Liver (tissue), 9 donors: Measurements from ENCODE around the gene ZDHHC6. TPM values are rescaled to one million over a fixed set of nuclear protein-coding genes. Genes with fewer than 3 reads are reported as not detected.

Source experiments
- DNase-seq: peaks from one replicate; pipeline ENCODE4 v3.0.0-alpha.2; 2017; ENCODE audit warnings: low spot score
- H3K27ac ChIP-seq, 2 donors: one replicate each; pipeline ENCODE4 v1.7.0; 2013; ENCODE audit warnings: inconsistent platforms in 2 of 2, low read length in 2 of 2, control low read depth in 1 of 2, low read depth in 1 of 2, mild to moderate bottlenecking in 1 of 2
- H3K27me3 ChIP-seq, 4 donors: one replicate each; pipeline versions ENCODE4 v1.6.1 to v1.7.0; 2013; ENCODE audit warnings: low read length in 3 of 4, inconsistent platforms in 1 of 4, mild to moderate bottlenecking in 1 of 4, moderate library complexity in 1 of 4; ENCODE audit not compliant: control insufficient read depth in 4 of 4, insufficient read depth in 4 of 4
- H3K36me3 ChIP-seq, 4 donors: one replicate each; pipeline versions ENCODE4 v1.6.1 to v1.7.0; 2013; ENCODE audit warnings: low read length in 3 of 4, mild to moderate bottlenecking in 3 of 4, low read depth in 1 of 4, moderate library complexity in 1 of 4; ENCODE audit not compliant: control insufficient read depth in 4 of 4, insufficient read depth in 3 of 4
- H3K4me1 ChIP-seq, 4 donors: one replicate each; pipeline versions ENCODE4 v1.6.1 to v1.7.0; 2013; ENCODE audit warnings: low read length in 3 of 4, mild to moderate bottlenecking in 3 of 4, moderate library complexity in 1 of 4; ENCODE audit not compliant: control insufficient read depth in 4 of 4, insufficient read depth in 4 of 4
- H3K4me3 ChIP-seq, 3 donors: one replicate each; pipeline versions ENCODE4 v1.6.1 to v1.7.0; 2013; ENCODE audit warnings: low read length in 3 of 3, control low read depth in 1 of 3, low read depth in 1 of 3, mild to moderate bottlenecking in 1 of 3
- H3K9ac ChIP-seq, 2 donors: one replicate each; pipeline ENCODE4 v1.7.0; 2013; ENCODE audit warnings: low read length in 2 of 2, mild to moderate bottlenecking in 2 of 2, moderate library complexity in 2 of 2, control low read depth in 1 of 2, low read depth in 1 of 2
- H3K9me3 ChIP-seq, 4 donors: one replicate each; pipeline versions ENCODE4 v1.6.1 to v1.7.0; 2013; ENCODE audit warnings: low read length in 3 of 4; ENCODE audit not compliant: control insufficient read depth in 4 of 4
- FOXA1 ChIP-seq: IDR thresholded peaks from 2 replicates; pipeline ENCODE4 v1.6.1; 2016; ENCODE audit warnings: antibody characterized with exemption
- FOXA2 ChIP-seq: IDR thresholded peaks from 2 replicates; pipeline ENCODE4 v1.6.1; 2016; ENCODE audit warnings: antibody characterized with exemption
- GABPA ChIP-seq, 2 donors: IDR thresholded peaks in 1 of 2; conservative IDR thresholded peaks in 1 of 2; 2 replicates each; pipeline ENCODE4 v1.6.1; 2016; ENCODE audit warnings: antibody characterized with exemption in 2 of 2, mild to moderate bottlenecking in 1 of 2, moderate library complexity in 1 of 2
- HNF4A ChIP-seq, 2 donors: conservative IDR thresholded peaks; 2 replicates each; pipeline ENCODE4 v1.6.1; 2016; ENCODE audit warnings: antibody characterized with exemption in 2 of 2, mild to moderate bottlenecking in 2 of 2
- HNF4G ChIP-seq: IDR thresholded peaks from 2 replicates; pipeline ENCODE4 v1.6.1; 2016; ENCODE audit warnings: antibody characterized with exemption
- JUND ChIP-seq, 2 donors: IDR thresholded peaks; 2 replicates each; pipeline ENCODE4 v1.6.1; 2016; ENCODE audit warnings: antibody characterized with exemption in 2 of 2
- NR2F2 ChIP-seq: IDR thresholded peaks from 2 replicates; pipeline ENCODE4 v1.6.1; 2016; ENCODE audit warnings: antibody characterized with exemption
- RAD21 ChIP-seq, 2 donors: IDR thresholded peaks; 2 replicates each; pipeline ENCODE4 v1.6.1; 2016; ENCODE audit warnings: antibody characterized with exemption in 2 of 2, mild to moderate bottlenecking in 2 of 2
- RXRA ChIP-seq, 2 donors: IDR thresholded peaks; 2 replicates each; pipeline ENCODE4 v1.6.1; 2017 to 2018; ENCODE audit warnings: antibody characterized with exemption in 2 of 2, mild to moderate bottlenecking in 1 of 2
- TAF1 ChIP-seq: conservative IDR thresholded peaks from 2 replicates; pipeline ENCODE4 v1.6.1; 2016; ENCODE audit warnings: antibody characterized with exemption, mild to moderate bottlenecking
- YY1 ChIP-seq: IDR thresholded peaks from 2 replicates; pipeline ENCODE4 v1.6.1; 2016; ENCODE audit warnings: antibody characterized with exemption, mild to moderate bottlenecking
- WGBS: extraction: QIAGEN DNeasy Blood & Tissue Kit; methylation state at CpG from one replicate; pipeline ENCODE4 v1.1.7; 2013; 5-methylcytosine and 5-hydroxymethylcytosine counted together
- polyA plus RNA-seq, 2 donors: library from polyadenylated mRNA; stranded (reverse) in 1 of 2; unstranded in 1 of 2; fragments of 200-250 nt in 1 of 2; fragments of >200 nt in 1 of 2; fragmentation: Nextera tagmentation in 1 of 2; extraction: Ambion mirVana in 1 of 2; gene quantifications; one replicate each; pipeline versions ENCODE4 v1.2.1 to v1.2.3, GENCODE V29; 2013 to 2015
- total RNA-seq, 2 donors: library from RNA; depleted of rRNA; stranded (reverse); fragments of >200 nt; gene quantifications; one replicate each; pipeline ENCODE4 v1.2.3, GENCODE V29; 2014
- TF ChIP-seq, protein P1 (sequence below): IDR thresholded peaks from 2 replicates; pipeline ENCODE4 v1.6.1; 2016; ENCODE audit warnings: antibody characterized with exemption, mild to moderate bottlenecking
- TF ChIP-seq, protein P2 (sequence below): IDR thresholded peaks from 2 replicates; pipeline ENCODE4 v1.6.1; 2016; ENCODE audit warnings: antibody characterized with exemption
- TF ChIP-seq, protein P3 (sequence below): IDR thresholded peaks from 2 replicates; pipeline ENCODE4 v1.6.1; 2016; ENCODE audit warnings: antibody characterized with exemption
- TF ChIP-seq, protein P4 (sequence below): fragments of 150-350 bp; IDR thresholded peaks from 2 replicates; pipeline ENCODE4 v1.5.1; 2017; ENCODE audit warnings: improper control_type of control experiment, low read depth, low read length; ENCODE audit not compliant: missing input control
- donor health status: healthy.
- donor health status: healthy.
- donor health status: healthy.
- donor health status: healthy.
- donor health status: healthy.

Gene ZDHHC6
- total and polyA plus RNA-seq, 4 donors: 13.2 to 19.4 (median 16.2) TPM

DNA sequence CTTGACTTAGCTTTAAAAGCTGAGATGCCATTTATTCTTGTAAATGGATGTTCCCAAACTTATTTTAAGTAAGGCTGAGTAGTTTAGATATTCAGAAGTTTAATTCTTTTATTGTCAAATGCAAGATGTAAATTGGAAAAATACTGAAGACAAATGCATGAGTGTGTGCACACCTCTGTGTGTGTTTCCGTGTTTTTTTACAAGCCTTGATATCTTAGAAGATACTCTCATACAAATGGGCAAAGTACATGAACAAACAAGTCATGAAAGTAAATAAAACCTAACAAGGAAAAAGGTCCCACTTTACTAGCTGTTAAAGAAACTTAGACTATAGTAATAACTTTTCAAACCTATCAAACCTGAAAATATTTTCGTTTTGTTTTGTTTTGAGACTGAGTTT lies 43.8 kb downstream of the ZDHHC6 start:
- TF ChIP-seq, protein P1, sequence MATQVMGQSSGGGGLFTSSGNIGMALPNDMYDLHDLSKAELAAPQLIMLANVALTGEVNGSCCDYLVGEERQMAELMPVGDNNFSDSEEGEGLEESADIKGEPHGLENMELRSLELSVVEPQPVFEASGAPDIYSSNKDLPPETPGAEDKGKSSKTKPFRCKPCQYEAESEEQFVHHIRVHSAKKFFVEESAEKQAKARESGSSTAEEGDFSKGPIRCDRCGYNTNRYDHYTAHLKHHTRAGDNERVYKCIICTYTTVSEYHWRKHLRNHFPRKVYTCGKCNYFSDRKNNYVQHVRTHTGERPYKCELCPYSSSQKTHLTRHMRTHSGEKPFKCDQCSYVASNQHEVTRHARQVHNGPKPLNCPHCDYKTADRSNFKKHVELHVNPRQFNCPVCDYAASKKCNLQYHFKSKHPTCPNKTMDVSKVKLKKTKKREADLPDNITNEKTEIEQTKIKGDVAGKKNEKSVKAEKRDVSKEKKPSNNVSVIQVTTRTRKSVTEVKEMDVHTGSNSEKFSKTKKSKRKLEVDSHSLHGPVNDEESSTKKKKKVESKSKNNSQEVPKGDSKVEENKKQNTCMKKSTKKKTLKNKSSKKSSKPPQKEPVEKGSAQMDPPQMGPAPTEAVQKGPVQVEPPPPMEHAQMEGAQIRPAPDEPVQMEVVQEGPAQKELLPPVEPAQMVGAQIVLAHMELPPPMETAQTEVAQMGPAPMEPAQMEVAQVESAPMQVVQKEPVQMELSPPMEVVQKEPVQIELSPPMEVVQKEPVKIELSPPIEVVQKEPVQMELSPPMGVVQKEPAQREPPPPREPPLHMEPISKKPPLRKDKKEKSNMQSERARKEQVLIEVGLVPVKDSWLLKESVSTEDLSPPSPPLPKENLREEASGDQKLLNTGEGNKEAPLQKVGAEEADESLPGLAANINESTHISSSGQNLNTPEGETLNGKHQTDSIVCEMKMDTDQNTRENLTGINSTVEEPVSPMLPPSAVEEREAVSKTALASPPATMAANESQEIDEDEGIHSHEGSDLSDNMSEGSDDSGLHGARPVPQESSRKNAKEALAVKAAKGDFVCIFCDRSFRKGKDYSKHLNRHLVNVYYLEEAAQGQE: no peak
- TF ChIP-seq JUND (IDR thresholded peaks at IDR 0.05) (no peak), HNF4G (no peak), HNF4A (conservative IDR thresholded peaks at IDR 0.05) (peak in 1 of 2 donors; percentile 15), GABPA (IDR thresholded peaks at IDR 0.05 in 1 of 2, conservative IDR thresholded peaks at IDR 0.05 in 1 of 2) (no peak)
- TF ChIP-seq, protein P2, sequence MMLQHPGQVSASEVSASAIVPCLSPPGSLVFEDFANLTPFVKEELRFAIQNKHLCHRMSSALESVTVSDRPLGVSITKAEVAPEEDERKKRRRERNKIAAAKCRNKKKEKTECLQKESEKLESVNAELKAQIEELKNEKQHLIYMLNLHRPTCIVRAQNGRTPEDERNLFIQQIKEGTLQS: no peak
- TF ChIP-seq, protein P3, sequence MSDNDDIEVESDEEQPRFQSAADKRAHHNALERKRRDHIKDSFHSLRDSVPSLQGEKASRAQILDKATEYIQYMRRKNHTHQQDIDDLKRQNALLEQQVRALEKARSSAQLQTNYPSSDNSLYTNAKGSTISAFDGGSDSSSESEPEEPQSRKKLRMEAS: no peak
- Histone ChIP-seq H3K4me1 (peaks cover 0 to 4% (median under 1%) of the 10 kb centered on the region in 4 donors), H3K36me3 (peaks cover 1 to 61% (median 49%) of the 10 kb centered on the region in 4 donors), H3K9me3 (no peaks in the 10 kb centered on the region), H3K27ac (no peak overlapping the region), H3K27me3 (no peaks in the 10 kb centered on the region), H3K9ac (no peak overlapping the region), H3K4me3 (no peak overlapping the region)
- 55% methylated on average over 2 of the region's 2 CpGs for WGBS
- DNase-seq: no peak

DNA sequence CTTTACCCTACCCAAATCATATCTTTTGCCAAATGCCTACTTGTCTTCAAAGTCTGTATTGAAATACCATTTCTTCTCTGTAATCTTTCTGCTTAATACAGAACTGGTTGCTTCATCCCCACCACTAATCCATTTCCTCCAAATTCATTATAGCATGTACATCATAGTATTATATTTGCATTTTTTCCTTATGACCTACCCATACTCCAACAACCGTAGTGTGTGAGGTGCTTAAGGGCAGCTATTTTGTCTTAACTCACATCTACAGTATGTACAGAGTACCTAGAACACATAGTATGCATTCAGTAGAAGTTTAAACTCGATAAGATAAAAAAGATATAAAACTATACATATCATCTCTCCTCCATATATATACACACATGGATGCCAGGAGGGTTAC lies 49.1 kb downstream of the ZDHHC6 start:
- no peak for TF ChIP-seq HNF4G
- Histone ChIP-seq H3K9ac (no peak overlapping the region), H3K27me3 (no peaks in the 10 kb centered on the region), H3K9me3 (no peaks in the 10 kb centered on the region), H3K4me3 (no peak overlapping the region), H3K27ac (no peak overlapping the region), H3K36me3 (peaks cover 3 to 38% (median 34%) of the 10 kb centered on the region in 4 donors), H3K4me1 (peaks cover 3 to 28% (median 26%) of the 10 kb centered on the region in 4 donors)
- 97% methylated on average over 2 of the region's 2 CpGs for WGBS
- no peak for DNase-seq

DNA sequence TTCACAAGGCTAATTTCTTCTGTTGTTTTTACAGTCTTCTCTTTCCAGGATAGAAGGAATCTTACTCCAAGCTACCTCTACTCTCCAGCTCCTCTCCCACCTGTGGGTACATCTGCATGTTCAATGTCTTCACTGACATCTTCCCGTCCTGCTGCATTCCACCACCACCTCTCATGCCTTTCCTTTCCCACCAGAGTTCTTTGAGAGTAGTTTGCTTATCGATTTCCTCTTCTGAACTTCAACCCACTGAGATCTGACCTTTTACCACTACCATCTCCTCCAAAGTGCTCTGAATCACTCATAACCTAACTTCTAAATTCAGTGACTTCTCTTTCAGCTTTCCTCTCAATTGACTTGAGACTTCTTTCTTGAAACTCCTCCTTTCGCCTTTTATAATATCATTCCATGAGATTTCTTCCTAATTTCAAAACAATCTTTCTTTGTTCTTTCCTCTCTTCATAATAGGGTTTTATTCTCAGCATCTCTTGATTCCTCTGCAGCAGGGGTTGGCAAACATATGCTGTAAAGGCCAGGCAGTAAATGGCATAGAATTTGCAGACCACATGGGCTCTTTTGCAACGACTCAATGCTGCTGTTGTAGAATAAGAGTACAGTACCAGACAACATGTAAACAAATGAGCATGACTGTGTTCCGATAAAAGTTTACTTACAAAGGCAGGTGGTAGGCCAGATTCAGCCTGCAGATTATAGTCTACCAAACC lies 50.7 kb downstream of the ZDHHC6 start:
- 76% methylated on average over 5 of the region's 5 CpGs for whole genome bisulfite sequencing
- H3K27me3 ChIP-seq: no peaks in the 10 kb centered on the region
- H3K9ac ChIP-seq: no peak overlapping the region
- H3K36me3 ChIP-seq: peaks cover 3 to 33% (median 32%) of the 10 kb centered on the region in 4 donors
- no peak overlapping the region for H3K4me3 ChIP-seq
- TF ChIP-seq NR2F2: no peak
- TF ChIP-seq JUND (IDR thresholded peaks at IDR 0.05): no peak
- no peak for TF ChIP-seq RAD21 (IDR thresholded peaks at IDR 0.05)
- no peak for TF ChIP-seq YY1
- no peak for TF ChIP-seq FOXA1
- no peak for TF ChIP-seq GABPA (IDR thresholded peaks at IDR 0.05 in 1 of 2, conservative IDR thresholded peaks at IDR 0.05 in 1 of 2)
- TF ChIP-seq TAF1: no peak
- no peak for TF ChIP-seq FOXA2
- TF ChIP-seq, protein P4, sequence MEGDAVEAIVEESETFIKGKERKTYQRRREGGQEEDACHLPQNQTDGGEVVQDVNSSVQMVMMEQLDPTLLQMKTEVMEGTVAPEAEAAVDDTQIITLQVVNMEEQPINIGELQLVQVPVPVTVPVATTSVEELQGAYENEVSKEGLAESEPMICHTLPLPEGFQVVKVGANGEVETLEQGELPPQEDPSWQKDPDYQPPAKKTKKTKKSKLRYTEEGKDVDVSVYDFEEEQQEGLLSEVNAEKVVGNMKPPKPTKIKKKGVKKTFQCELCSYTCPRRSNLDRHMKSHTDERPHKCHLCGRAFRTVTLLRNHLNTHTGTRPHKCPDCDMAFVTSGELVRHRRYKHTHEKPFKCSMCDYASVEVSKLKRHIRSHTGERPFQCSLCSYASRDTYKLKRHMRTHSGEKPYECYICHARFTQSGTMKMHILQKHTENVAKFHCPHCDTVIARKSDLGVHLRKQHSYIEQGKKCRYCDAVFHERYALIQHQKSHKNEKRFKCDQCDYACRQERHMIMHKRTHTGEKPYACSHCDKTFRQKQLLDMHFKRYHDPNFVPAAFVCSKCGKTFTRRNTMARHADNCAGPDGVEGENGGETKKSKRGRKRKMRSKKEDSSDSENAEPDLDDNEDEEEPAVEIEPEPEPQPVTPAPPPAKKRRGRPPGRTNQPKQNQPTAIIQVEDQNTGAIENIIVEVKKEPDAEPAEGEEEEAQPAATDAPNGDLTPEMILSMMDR: no peak
- TF ChIP-seq HNF4A (conservative IDR thresholded peaks at IDR 0.05): no peak
- TF ChIP-seq RXRA (IDR thresholded peaks at IDR 0.05): no peak
- H3K27ac ChIP-seq: no peak overlapping the region
- no peak for DNase-seq
- H3K9me3 ChIP-seq: no peaks in the 10 kb centered on the region
- peaks cover 5 to 39% (median 35%) of the 10 kb centered on the region in 4 donors for H3K4me1 ChIP-seq
